IMR-90 (cell line): Measurements from ENCODE around the gene FAM114A2. TPM values are rescaled to one million over a fixed set of nuclear protein-coding genes. Genes with fewer than 3 reads are reported as not detected.

ENCODE experiments used
- ATAC-seq: fragments of 200-7000 bp; cut with Tn5 transposase; 2 replicates; pipeline ENCODE4 v1.9.1; 2020; ENCODE audit warnings: low read depth, mild to moderate bottlenecking, moderate library complexity
- BruUV-seq: library from RNA; stranded (reverse); fragments of 400-500 nt; replicated peaks from 2 replicates; lab custom pipeline; 2021; lab: Mats Ljungman, UMichigan
- CTCF ChIA-PET: fragments of 300-600 bp; formaldehyde crosslinking; extraction: SDS; loops from one replicate; lab custom pipeline; 2021; ENCODE audit warnings: antibody characterized with exemption; lab: Yijun Ruan, JAX
- POLR2A ChIA-PET: fragments of 300-600 bp; sonication (Branson Sonifier 250); formaldehyde crosslinking; loops from one replicate; lab custom pipeline; 2022; ENCODE audit warnings: antibody characterized with exemption; ENCODE audit not compliant: unreplicated experiment; lab: Charles Lee
- DNase-seq: peaks from one replicate; pipeline ENCODE4 v3.0.0; 2013
- H2AFZ ChIP-seq: replicated peaks from 2 replicates; pipeline ENCODE3; 2013; ENCODE audit warnings: low read length, mild to moderate bottlenecking; ENCODE audit not compliant: poor library complexity
- H2AK5ac ChIP-seq: 2 replicates; pipeline ENCODE4 v1.6.1; 2013; ENCODE audit warnings: low read depth, low read length, inconsistent platforms
- H2AK9ac ChIP-seq: replicated peaks from 2 replicates; pipeline ENCODE3; 2013; ENCODE audit warnings: mild to moderate bottlenecking, low read depth, low read length, moderate library complexity; ENCODE audit not compliant: poor library complexity
- H2BK120ac ChIP-seq: 2 replicates; pipeline ENCODE4 v1.6.1; 2013; ENCODE audit warnings: low read depth, low read length, inconsistent platforms
- H2BK15ac ChIP-seq: 3 replicates; pipeline ENCODE4 v1.6.1; 2013; ENCODE audit warnings: low read depth, low read length, inconsistent platforms
- H2BK20ac ChIP-seq: 2 replicates; pipeline ENCODE4 v1.6.1; 2013; ENCODE audit warnings: low read depth, mild to moderate bottlenecking, inconsistent platforms, low read length, moderate library complexity
- H2BK5ac ChIP-seq: 2 replicates; pipeline ENCODE4 v1.6.1; 2013; ENCODE audit warnings: mild to moderate bottlenecking, low read depth, low read length, inconsistent platforms; ENCODE audit not compliant: poor library complexity, severe bottlenecking
- H3K14ac ChIP-seq: replicated peaks from 2 replicates; pipeline ENCODE4 v1.6.1; 2013; ENCODE audit warnings: low read depth, low read length, inconsistent platforms
- H3K18ac ChIP-seq: 2 replicates; pipeline ENCODE4 v1.6.1; 2013; ENCODE audit warnings: low read depth, low read length, control low read depth
- H3K23ac ChIP-seq: 2 replicates; pipeline ENCODE4 v1.6.1; 2013; ENCODE audit warnings: low read depth, low read length, inconsistent platforms
- H3K27ac ChIP-seq: 2 replicates; pipeline ENCODE4 v1.5.1; 2013; ENCODE audit warnings: mild to moderate bottlenecking, control low read depth, low read length; ENCODE audit not compliant: insufficient read depth
- H3K27me3 ChIP-seq: 2 replicates; pipeline ENCODE4 v1.6.1; 2013; ENCODE audit warnings: low read length; ENCODE audit not compliant: control insufficient read depth, insufficient read depth
- H3K36me3 ChIP-seq: 2 replicates; pipeline ENCODE4 v1.6.1; 2013; ENCODE audit warnings: low read length, mixed read lengths; ENCODE audit not compliant: control insufficient read depth, insufficient read depth
- H3K4ac ChIP-seq: 2 replicates; pipeline ENCODE4 v1.6.1; 2013; ENCODE audit warnings: low read depth, low read length, inconsistent platforms
- H3K4me1 ChIP-seq: 2 replicates; pipeline ENCODE4 v1.6.1; 2013; ENCODE audit warnings: low read length, mixed read lengths; ENCODE audit not compliant: control insufficient read depth, insufficient read depth
- H3K4me2 ChIP-seq: 2 replicates; pipeline ENCODE4 v1.6.1; 2013; ENCODE audit warnings: low read depth, mild to moderate bottlenecking, control low read depth, low read length, moderate library complexity
- H3K4me3 ChIP-seq: 2 replicates; pipeline ENCODE4 v1.5.1; 2013; ENCODE audit warnings: low read depth, mild to moderate bottlenecking, control low read depth, low read length, moderate library complexity; ENCODE audit not compliant: insufficient read depth
- H3K56ac ChIP-seq: 2 replicates; pipeline ENCODE4 v1.6.1; 2013; ENCODE audit warnings: low read length, inconsistent platforms; ENCODE audit not compliant: insufficient read depth; ENCODE audit errors: extremely low read depth
- H3K79me1 ChIP-seq, 2 experiments: 2 replicates each; pipeline ENCODE4 v1.6.1; 2013; ENCODE audit warnings: low read length in 2 of 2, inconsistent platforms in 1 of 2, low read depth in 1 of 2
- H3K9ac ChIP-seq: 2 replicates; pipeline ENCODE4 v1.6.1; 2013; ENCODE audit warnings: low read depth, low read length, control low read depth
- H3K9me1 ChIP-seq: 2 replicates; pipeline ENCODE4 v1.6.1; 2013; ENCODE audit warnings: low read length, inconsistent platforms; ENCODE audit not compliant: insufficient read depth
- H3K9me3 ChIP-seq: 2 replicates; pipeline ENCODE4 v1.6.1; 2013; ENCODE audit warnings: low read length; ENCODE audit not compliant: control insufficient read depth, insufficient read depth
- H4K20me1 ChIP-seq: 2 replicates; pipeline ENCODE4 v1.6.1; 2013; ENCODE audit warnings: low read length, inconsistent platforms; ENCODE audit not compliant: insufficient read depth
- H4K5ac ChIP-seq: 2 replicates; pipeline ENCODE4 v1.6.1; 2013; ENCODE audit warnings: mild to moderate bottlenecking, low read depth, low read length, control low read depth
- H4K8ac ChIP-seq, 2 experiments: 2 replicates each; pipeline ENCODE4 v1.6.1; 2013; ENCODE audit warnings: low read depth in 2 of 2, low read length in 2 of 2, control low read depth in 1 of 2, inconsistent platforms in 1 of 2
- H4K91ac ChIP-seq: 2 replicates; pipeline ENCODE4 v1.6.1; 2013; ENCODE audit warnings: low read depth, low read length, inconsistent platforms; ENCODE audit not compliant: insufficient read depth
- MXI1 ChIP-seq: IDR thresholded peaks from 2 replicates; pipeline ENCODE4 v1.6.1; 2012; ENCODE audit warnings: low read depth, mild to moderate bottlenecking, low read length, moderate library complexity, borderline replicate concordance
- WGBS, 2 experiments: methylation state at CpG; one replicate each; pipeline versions ENCODE4 v1.1.5 to v1.1.7; 2013; ENCODE audit warnings: missing lambda C conversion rate in 2 of 2; ENCODE audit not compliant: insufficient read length in 1 of 2; ENCODE audit errors: extremely low coverage in 2 of 2; 5-methylcytosine and 5-hydroxymethylcytosine counted together
- dilution Hi-C: fragments of 300-500 bp; cut with HindIII; formaldehyde crosslinking; loops from one replicate; pipeline ENCODE4 v1.14.3; 2018; ENCODE audit warnings: low sequenced_read_pairs; ENCODE audit not compliant: unreplicated experiment
- in situ Hi-C: fragments of 300-500 bp; cut with MboI; formaldehyde crosslinking; loops from 3 replicates; pipeline ENCODE4 v1.14.3; 2019; ENCODE audit warnings: low sequenced_read_pairs, inconsistent platforms, mixed read lengths
- intact Hi-C: fragments of 100-400 bp; cut with micrococcal nuclease; formaldehyde crosslinking; loops from 2 replicates; pipeline ENCODE4 v1.10.0; 2022
- polyA plus RNA-seq, 3 experiments: library from polyadenylated mRNA; depleted of rRNA; stranded (reverse); fragments of >200 nt; gene quantifications; 2 replicates each; pipeline ENCODE4 v1.2.3, GENCODE V29; 2012; ENCODE audit warnings: low replicate concordance in 1 of 3
- total RNA-seq: library from RNA; depleted of rRNA; stranded (reverse); fragments of >200 nt; gene quantifications from 2 replicates; pipeline ENCODE4 v1.2.3, GENCODE V29; 2012; rRNA removed
- TF ChIP-seq, protein P1 (sequence below): fragments of 150-350 bp; IDR thresholded peaks from 2 replicates; pipeline ENCODE4 v1.6.1; 2017; ENCODE audit warnings: mild to moderate bottlenecking, antibody characterized with exemption, low read length, low read depth

FAM114A2 gene
- total and polyA plus RNA-seq, 2 of the 4 experiments (the other 2 are of a cell fraction): 13.2 to 41.2 TPM

- H3K56ac ChIP-seq: no peak overlapping the region
- dilution Hi-C loops: no loop called here
- H3K27me3 ChIP-seq: no peaks in the 10 kb centered on the region
- no peak overlapping the region for H3K27ac ChIP-seq
- no peak overlapping the region for H2BK20ac ChIP-seq
- 60% methylated on average over 1 of the region's 3 CpGs; no CpG with 5 or more reads in 1 of the 2 experiments for WGBS, 2 experiments
- CTCF ChIA-PET: no interaction called here
- no peak overlapping the region for H4K91ac ChIP-seq
- in situ Hi-C loops: no loop called here
- TF ChIP-seq, protein P1, sequence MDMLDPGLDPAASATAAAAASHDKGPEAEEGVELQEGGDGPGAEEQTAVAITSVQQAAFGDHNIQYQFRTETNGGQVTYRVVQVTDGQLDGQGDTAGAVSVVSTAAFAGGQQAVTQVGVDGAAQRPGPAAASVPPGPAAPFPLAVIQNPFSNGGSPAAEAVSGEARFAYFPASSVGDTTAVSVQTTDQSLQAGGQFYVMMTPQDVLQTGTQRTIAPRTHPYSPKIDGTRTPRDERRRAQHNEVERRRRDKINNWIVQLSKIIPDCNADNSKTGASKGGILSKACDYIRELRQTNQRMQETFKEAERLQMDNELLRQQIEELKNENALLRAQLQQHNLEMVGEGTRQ: no peak
- TF ChIP-seq MXI1: no peak
- H4K5ac ChIP-seq: no peak overlapping the region
- H3K4ac ChIP-seq: no peak overlapping the region
- no peak for ATAC-seq
- H3K4me1 ChIP-seq: no peaks in the 10 kb centered on the region
- H2AK5ac ChIP-seq: no peak overlapping the region
- H2BK5ac ChIP-seq: no peak overlapping the region
- intact Hi-C loops: no loop called here
- no peaks in the 10 kb centered on the region for H3K79me1 ChIP-seq
- no TSS peak for BruUV-seq
- no peak overlapping the region for H2BK15ac ChIP-seq
- DNase-seq: no peak
- no peak overlapping the region for H2AK9ac ChIP-seq
- H4K20me1 ChIP-seq: no peaks in the 10 kb centered on the region
- H3K36me3 ChIP-seq: no peaks in the 10 kb centered on the region
- no peak overlapping the region for H2AFZ ChIP-seq
- H3K9ac ChIP-seq: no peak overlapping the region
- H3K4me3 ChIP-seq: no peak overlapping the region
- no peak overlapping the region for H3K14ac ChIP-seq
- H4K8ac ChIP-seq: no peak overlapping the region
- H3K4me2 ChIP-seq: no peak overlapping the region
- peaks cover 17% of the 10 kb centered on the region for H3K9me3 ChIP-seq
- POLR2A ChIA-PET: no interaction called here
- H3K9me1 ChIP-seq: no peaks in the 10 kb centered on the region
- H3K18ac ChIP-seq: no peak overlapping the region
- H3K23ac ChIP-seq: no peak overlapping the region
- no peak overlapping the region for H2BK120ac ChIP-seq
These were observed 97.4 kb downstream of the FAM114A2 start for GRCh38 chr5:153941265-153941664.

Other genes with a start within 250 kb of the FAM114A2 start
- 67.0 and 80.5 TPM in 2 replicates for gene MFAP3, start 57 bp upstream of the FAM114A2 start, total RNA-seq
- 12.6 and 15.2 TPM in 2 replicates for gene MFAP3, start 57 bp upstream of the FAM114A2 start, polyA plus RNA-seq (2012; rRNA removed)
- gene GALNT10, start 151.8 kb upstream of the FAM114A2 start, total RNA-seq: 43.9 and 46.2 TPM in 2 replicates
- gene GALNT10, start 151.8 kb upstream of the FAM114A2 start, polyA plus RNA-seq (2012; rRNA removed): 66.8 and 67.0 TPM in 2 replicates